ENCODE measurements around the gene SNAI3.
A peak's percentile ranks its signal among the peaks of the same experiment; 100 is the strongest.

Gene SNAI3

DNA sequence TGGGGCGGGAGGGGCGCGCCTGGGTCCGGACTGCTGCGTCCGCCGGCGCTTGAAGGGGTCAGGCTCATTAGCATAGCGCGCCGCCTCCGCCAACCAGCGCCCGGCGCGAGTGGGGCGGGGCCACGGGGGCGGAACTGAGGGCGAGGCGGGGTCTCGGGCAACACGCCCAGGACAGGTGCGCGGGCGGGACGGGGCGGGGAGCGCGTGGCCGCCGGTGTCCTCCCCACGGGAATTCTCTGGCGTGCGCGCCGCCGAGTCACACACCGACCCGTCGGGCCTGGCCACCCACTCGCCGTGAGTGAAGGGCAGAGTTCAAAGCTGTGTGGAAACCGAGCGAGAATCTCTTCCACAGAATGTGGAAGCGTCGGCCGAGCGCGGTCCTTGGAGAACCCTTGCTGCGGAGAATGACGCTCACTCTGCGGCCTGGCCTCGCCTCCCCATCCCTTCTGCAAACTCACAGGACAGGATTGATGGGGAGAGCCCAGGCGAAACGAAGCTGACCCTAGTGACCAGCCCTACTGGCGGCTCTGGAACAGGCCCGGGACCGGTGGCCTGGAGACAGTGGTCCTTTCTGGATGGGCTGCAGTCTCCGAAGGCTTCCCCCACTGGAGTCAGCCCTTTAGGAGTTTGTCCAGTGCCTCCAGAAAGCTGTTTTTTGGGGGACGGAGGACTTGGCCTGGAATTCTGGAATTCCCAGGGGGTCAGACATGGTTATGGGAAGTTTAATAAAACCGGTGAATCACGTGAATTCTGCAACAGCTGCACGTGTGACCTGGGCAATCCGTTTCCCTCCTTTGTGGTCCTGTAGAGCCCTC is at the start of gene SNAI3:
SNAI3 (minus strand) TSS at position 69 of the 815 bp plus-strand sequence. CDS start 101 bp downstream, outside the sequence.
- peak; percentile 82 to 87 for DNase-seq (ENCODE audit: low read depth in 2 of 2)

DNA sequence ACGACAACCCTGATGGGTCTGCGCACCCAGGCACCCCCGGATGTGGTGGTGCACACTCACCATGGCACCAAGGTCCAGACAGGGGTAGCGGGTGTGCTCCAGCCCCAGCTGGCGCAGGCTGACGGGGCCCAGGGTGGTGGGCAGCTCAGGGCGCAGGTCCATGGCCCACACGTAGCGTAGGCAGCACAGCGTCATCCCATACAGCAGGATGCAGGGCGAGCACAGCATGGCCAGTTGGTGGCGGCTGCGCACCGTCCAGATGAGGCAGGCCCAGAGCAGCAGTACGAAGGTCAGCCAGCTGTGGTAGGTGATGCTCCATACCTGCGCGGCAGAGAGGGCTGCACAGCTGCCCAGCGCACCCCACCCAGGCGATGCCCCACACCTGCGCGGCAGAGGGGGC is 49.8 kb upstream of the SNAI3 start:
- DNase-seq (ENCODE audit: low read depth in 2 of 2) = no peak

DNA sequence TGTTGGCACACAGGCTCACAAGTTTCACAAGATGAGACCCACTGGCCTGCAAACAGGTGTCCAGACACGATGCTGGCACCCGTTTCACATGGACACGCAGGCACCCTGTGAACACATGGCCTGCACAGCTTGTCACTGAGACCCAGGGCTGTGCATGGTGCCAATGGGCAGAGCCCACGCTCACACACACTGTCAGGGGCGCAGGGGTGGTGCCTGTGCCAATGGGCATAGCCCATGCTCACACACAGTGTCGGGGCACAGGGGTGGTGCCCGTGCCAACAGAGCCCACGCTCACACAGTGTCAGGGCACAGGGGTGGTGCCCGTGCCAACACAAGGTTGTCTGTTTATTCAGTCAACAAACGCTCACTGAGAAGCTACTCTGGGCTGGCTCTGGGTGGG is 49.3 kb upstream of the SNAI3 start:
- no peak for DNase-seq (ENCODE audit: low read depth in 2 of 2)

DNA sequence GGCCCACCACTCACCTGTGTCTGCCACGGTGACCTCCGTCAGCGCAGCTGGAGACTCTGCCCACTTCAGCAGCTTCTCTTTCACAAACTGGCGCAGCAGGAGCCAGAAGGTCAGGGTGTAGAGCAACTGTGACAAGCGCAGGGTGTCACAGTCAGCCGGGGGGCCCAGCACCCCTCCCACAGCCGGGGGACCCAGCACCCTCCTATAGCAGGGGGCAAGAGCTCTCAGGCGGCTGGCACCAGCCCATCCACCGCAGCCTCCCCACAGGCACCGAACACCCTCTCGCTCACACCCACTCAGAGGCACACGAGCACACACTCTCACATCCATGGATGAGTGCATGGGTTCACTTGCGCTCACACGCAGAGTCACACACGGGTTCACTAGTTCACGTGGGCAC is 48.8 kb upstream of the SNAI3 start:
- DNase-seq (ENCODE audit: low read depth in 2 of 2) = no peak

DNA sequence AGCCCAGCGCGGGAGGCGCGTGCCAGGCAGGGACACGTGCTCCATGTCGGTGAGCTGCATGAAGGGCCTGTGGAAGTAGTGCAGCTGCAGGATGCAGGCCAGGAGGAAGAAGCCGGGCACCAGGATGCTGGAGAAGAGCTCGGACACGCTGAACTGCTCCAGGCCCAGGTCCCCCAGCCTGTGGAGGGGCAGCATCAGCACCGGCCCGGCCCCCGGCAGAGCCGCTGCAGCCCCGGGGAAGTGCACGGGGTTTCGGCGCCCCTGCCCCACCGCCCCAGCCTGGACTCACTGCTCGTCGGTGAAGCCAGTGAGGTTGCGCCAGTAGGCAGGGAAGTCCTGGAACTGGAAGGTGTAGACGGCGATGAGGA is 48.0 kb upstream of the SNAI3 start:
- DNase-seq (ENCODE audit: low read depth in 2 of 2) = no peak

DNA sequence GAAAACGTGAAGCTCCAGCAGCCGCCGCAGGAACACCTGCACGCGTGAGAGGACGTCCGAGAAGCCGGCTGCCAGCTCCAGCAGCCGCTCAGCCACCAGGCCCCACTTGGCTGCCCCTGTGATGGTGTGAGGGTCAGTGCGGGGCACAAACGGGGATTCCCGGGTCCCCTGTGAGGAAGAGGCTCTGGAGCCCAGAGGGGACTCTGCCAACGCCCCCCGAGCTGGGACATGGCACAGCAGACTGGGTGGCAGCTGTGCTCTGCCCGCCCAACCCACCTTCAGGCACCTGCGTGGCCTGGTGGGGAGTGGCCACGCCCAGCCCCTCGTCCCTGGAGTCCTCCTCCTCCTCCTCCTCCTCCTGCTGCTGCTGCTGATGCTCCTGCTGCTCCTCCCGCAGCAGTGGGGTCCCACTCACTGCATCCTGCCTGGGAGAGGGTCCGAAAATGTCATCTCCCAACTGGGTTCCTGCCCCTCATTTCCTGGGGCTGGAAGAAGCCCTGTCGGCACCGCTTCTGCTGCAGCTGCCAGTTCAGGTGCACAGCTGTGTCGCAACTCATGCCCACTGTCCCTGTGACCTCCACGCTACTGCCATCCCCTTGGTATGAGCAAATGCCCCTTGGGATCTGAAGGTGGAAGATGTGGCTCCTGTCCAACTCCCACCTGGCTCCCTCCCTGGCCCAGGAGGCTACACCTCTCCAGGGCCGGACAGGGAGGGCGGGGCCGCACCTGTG is 47.5 kb upstream of the SNAI3 start:
- DNase-seq (ENCODE audit: low read depth in 2 of 2) = no peak

DNA sequence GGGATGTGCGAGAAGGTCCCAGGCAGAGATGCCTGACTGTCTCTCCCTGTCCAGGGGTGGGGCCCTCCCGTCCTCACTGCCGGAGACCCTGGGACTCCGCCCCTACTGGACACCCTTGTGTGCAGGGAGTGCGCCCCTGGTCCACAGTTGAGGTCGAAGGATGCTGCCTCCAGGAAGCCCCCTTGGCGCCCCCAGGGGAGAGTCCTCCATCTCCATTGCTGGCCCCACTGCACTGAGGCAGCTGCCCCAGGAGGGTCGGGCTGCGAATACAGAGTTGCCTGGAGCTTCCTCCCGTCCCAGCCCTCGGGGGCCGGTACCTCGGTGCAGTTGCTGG is 46.6 kb upstream of the SNAI3 start:
- DNase-seq (ENCODE audit: low read depth in 2 of 2) = no peak

DNA sequence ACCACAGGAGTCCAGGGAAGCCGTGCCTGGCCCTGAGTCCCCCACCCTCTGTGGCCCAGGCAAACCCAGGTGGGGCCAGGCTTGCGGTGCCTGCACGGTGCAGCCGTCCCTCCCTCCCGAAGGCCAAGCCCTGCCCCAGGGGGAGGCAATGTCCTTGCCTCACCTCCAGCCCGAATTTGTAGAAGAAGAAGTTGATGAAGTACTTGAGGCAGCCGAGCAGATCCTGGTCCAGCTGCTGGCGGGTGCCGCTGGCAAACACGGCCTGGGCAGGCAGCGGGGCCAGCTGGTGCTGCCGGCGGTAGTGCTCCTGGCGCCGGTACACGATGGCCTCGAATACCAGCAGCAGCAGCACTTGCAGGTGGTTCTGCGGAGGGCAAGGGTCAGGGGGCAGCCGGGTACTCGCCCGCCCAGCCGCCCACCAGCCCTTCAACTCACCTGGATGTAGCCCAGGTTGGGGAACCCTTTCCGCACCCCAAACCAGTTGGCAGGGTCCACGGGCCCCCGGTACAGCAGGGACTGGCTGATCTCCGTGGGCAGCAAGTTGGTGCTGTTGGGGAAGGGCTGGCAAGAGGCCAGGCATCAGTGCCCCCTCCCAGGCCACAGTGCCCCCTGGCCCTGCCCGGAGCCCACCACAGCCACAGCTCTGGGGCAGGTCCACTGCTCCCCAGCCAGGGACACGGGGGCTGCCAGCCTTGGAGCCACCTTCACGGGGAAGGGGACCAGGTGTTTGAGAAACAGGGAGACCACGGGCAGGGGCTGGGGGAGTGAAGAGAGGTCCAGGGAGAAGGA is 46.1 kb upstream of the SNAI3 start:
- DNase-seq (ENCODE audit: low read depth in 2 of 2) = no peak

DNA sequence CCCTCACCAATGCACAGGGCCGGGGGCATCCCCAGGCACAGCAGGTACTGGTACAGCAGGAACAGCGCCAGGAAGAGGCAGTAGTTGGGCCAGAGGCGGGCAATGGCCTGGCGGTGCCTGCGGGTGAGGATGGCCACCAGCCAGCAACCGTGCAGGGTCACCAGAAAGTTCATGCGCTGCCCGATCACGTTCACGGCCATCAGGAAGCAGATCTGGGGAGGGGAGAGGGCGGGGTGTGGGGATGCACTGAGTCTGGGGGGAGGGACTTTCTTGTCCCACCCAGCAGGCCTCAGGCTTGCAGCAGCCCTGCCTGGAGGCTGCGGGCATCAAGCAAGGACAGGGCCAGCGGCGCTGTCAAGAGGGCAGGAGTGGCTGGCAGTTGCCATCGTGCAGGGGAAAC is 45.4 kb upstream of the SNAI3 start:
- DNase-seq (ENCODE audit: low read depth in 2 of 2) = no peak

DNA sequence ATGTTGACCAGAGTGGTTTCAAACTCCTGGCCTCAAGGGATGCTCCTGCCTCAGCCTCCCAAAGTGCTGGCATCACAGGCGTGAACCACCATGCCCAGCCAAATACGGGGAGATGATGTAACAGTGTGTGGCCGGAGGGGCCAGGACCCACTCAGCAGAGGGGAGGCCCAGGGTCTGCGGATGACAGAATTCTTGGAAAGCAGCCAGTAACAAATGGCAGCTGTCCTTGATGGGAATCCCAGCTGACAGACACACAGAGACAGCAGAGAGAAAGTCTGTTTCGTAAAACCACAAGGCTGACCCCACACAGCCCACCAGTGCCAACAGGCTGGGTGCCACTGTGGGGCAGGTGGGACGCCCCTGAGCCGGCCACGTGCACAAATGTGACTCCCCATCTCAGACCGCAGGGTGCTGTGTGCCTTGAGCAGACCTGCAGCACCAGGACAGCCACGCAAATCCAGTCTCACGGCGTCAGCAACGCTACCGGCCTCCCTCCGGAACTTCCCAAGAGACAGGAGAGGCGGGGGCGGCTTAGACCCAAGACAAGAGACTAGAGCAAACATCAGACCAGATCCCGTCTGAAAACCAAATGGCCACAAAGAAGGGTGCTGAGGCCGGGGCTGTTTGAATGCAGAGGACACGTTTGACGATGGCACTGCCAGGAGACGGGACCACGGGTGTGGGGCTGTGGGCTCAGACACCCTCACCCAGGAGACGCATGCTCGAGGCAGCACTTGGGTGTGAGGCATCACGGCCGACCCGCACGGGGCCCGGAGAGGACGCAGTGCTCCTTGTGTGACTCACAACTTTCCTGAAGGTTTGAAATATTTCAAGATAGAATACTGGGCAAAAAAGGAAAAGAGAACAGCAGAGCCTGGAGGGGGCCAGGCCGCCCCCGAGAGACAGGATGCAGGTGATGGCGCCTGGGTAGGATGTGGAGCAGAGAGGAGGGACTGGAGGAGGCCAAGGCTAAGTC is 44.6 kb upstream of the SNAI3 start:
- DNase-seq (ENCODE audit: low read depth in 2 of 2) = no peak

DNA sequence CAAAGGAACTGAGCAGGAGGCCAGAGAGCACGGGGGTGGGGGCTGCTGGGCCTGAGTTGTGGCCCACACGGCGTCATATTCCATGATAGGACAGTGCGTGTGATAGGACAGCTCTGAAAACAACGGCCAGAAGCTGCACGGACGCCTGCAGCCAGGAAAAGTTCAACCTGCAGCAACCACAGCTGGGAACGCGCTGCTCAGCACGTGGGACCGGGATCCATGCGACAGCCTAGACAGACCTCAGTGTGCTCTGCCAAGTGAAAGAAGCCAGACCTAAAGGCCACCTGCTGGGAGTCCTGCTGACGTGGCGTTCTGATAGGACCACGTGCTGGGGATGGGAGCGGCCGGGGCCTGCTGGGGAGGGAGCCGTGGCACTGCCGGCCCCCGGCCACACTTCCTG is 41.6 kb upstream of the SNAI3 start:
- DNase-seq (ENCODE audit: low read depth in 2 of 2) = no peak

DNA sequence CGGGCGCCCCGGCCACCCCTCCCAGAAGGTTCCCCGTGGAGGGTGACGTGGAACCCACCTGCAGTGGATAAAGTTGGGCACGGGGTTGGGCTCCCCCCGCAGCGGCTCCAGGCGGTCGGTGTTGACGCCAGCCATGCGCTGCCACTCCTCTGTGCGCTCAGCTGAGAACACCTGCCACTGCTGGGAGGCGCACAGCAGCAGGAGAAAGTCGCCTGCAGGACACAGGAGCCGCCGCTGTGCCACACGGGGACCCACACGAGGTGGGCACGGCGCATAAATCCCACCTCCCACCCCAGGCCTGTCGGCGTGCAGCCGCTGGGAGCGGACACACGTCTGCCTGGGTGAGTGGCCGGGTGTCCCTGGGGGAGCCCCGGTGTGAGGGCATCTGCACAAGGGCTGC is 40.7 kb upstream of the SNAI3 start:
- DNase-seq (ENCODE audit: low read depth in 2 of 2) = no peak

DNA sequence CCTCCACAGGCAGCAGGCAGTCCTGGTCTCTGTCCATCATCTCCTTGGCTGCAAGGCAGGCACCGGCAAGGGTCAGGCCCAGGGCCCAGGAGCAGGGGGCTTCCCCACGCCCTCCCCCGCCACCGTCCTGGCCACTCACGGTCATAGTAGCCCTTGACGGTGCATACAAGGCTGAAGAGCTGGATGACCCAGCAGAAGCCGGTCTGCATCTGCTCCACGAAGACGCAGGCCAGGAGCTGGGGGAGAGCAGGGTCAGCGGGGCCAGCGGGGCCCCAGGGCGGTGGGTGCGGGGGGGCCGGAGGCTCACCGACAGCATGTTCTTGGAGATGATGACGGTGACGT is 40.1 kb upstream of the SNAI3 start:
- no peak for DNase-seq (ENCODE audit: low read depth in 2 of 2)

DNA sequence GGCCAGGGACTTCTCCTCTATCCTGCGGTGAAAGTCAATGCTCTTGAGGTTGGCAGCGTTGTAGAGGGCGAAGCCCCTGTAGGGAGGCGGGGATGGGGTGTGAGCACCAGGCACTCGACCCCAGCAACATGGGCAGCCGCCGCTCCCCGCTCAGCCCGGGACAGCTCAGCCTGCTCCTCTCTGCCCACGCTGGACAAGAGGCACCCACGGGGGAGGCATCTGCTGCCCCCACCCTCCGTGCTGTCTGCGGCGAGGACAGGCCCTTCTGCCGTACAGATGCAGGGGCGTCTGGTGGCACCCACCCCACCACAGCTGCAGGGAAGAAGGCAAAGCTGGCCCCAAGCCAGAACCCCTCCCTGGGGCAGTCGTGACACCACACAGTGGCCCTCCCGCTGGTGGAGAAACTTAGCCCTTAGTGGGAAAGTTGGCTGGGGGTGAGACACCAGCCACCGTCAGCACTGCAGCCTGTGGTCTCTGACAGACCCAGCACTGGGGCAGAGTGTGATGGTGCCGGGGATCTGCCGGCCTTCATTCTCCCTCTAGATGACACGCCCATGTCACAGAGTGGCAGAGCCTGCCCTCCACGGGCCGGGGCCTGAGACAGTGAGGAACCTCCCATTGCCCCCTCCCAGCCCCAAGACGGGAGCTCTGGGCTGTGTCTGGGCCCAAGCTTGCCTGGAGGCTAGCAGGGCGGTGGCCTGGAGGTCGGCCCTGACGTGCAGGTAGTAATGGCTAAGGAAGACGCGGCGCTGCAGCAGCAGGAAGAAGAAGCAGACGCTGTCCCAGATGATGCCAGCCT is 39.5 kb upstream of the SNAI3 start:
- DNase-seq (ENCODE audit: low read depth in 2 of 2) = no peak

DNA sequence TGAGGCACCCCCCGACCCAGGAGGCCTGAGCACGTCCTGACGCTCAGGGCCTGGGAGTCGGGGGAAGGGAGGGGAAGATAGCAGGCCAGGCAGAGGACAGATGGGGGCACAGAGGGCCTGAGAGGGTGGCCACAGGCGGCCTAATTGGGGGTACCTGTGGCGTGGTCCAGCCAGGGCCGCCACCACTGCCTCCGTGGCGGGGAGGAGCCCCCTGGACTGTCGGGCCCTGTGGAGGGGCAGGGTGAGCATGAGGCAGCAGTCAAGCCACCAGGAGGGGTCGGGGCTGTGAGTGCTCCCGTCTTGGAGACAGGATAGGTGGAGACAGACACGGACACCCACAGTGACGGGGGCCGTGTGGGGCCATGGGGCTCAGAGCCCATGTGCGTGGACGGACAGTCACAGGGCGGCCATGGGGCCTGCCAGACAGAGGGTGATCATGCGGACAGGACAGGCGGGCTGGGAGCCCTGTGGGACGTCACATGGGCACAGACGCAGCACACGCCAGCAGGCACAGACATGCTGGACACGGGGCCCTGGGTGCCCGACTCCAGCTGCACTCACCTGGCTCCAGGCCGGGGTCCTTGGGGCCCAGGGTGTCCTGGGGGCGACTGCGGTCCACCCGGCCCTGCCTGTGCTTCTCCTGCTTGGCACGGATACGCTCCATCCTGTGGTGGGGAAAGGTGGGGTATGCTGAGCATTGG is 38.7 kb upstream of the SNAI3 start:
- DNase-seq (ENCODE audit: low read depth in 2 of 2) = no peak

DNA sequence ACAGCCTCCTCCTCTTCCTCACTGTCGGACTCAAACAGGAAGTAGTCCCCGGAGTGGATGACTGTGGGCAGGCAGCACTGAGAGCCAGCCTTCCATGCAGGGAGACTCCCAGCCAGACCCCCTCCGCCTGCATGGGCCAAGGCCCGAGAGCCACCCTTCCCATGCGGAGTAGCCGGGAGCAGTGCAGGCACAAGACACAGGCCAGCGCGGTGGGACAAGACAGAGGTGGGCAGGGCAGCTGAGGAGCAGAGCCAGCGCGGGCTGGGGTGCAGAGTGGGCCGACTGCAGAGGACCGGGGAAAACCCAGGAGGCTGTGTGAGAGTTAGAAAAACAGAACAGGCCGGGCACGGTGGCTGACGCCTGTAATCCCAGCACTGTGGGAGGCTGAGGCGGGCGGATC is 37.6 kb upstream of the SNAI3 start:
- no peak for DNase-seq (ENCODE audit: low read depth in 2 of 2)

DNA sequence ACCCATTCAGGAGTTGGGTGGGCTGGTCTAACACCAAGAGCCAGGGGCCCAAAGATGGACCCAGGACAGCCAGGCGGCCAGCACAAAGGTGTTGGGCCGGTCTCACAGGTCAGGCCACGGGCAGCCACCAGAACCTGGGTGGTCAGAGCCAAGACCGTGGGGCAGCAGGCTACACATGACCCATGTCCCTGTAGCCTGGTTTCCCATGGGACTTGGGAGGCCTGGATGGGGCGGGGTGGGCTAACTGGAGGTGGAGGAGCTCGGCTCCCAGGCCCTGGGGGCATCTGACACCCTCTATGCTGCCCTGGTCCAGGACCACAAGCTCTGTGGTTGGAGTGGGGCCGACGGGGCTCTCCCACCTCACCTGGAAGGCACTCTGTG is 37.2 kb upstream of the SNAI3 start:
- DNase-seq (ENCODE audit: low read depth in 2 of 2) = no peak

DNA sequence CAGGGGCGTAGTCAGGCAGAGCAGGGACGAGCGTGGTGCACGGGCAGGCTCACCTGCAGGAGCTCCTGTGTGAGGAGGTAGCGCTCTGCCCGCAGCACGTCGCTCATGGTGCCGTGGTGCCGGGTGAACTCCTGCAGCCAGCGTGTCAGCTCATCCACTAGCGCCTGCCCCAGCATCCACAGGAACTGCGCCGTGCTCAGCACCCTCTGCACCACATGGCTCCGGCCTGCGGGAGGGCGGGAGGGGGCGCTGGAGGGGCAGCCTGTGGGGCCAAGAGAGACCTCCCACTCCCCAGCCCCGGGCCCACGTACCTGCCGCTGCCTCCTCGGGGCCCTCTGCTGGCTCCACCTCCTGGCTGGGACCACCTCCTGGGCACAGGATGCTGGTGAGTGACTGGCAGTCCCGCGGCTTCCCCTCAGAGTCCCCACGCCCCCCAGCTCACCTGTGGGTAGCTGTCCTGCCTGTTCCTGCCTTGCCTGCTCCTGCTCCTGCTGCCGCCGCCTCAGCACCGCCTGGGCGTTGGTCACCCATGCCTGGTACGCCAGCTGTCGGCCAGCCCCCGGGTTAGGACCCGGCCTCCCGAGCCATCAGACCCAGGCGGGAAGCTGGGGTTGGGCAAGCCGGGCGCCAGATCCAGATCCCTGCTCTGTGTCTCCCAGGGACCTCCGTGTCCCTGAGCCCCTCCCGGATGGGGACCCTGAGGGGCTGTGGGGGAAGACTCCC is 36.6 kb upstream of the SNAI3 start:
- no peak for DNase-seq (ENCODE audit: low read depth in 2 of 2)

Data from stimulated activated CD4-positive, alpha-beta T cell treated with anti-CD3 and anti-CD28 coated beads, Interleukin-4, amount 100 ng/mL, for 48 hours (primary cell).